IPS-18a (cell line): ENCODE data around the gene GIPR.

Source experiments
- H3K27ac ChIP-seq: one replicate; pipeline ENCODE4 v1.5.1; 2013; ENCODE audit warnings: low read length
- H3K27me3 ChIP-seq: one replicate; pipeline ENCODE4 v1.6.1; 2013; ENCODE audit warnings: mild to moderate bottlenecking, low read length; ENCODE audit not compliant: control insufficient read depth, insufficient read depth
- H3K36me3 ChIP-seq: one replicate; pipeline ENCODE4 v1.6.1; 2013; ENCODE audit warnings: low read depth, low read length; ENCODE audit not compliant: control insufficient read depth
- H3K4me1 ChIP-seq: one replicate; pipeline ENCODE4 v1.6.1; 2013; ENCODE audit warnings: low read depth, low read length; ENCODE audit not compliant: control insufficient read depth
- H3K4me3 ChIP-seq: one replicate; pipeline ENCODE4 v1.5.1; 2013; ENCODE audit warnings: low read length
- H3K9ac ChIP-seq: one replicate; pipeline ENCODE4 v1.6.1; 2013; ENCODE audit warnings: mild to moderate bottlenecking, low read length, moderate library complexity
- H3K9me3 ChIP-seq: one replicate; pipeline ENCODE4 v1.6.1; 2013; ENCODE audit warnings: low read depth, low read length; ENCODE audit not compliant: control insufficient read depth

Gene GIPR

GRCh38 chr19:45638930-45639729 is 28.9 kb upstream of the GIPR start, which contains the start of gene EML2:
Gene EML2, minus strand, starts transcription at chr19:45639397. Its CDS starts 21 bp downstream, at chr19:45639376.
- peaks cover 13% of the 10 kb centered on the region for H3K27me3 ChIP-seq
- no peaks in the 10 kb centered on the region for H3K9me3 ChIP-seq
- H3K4me1 ChIP-seq = peaks cover 11% of the 10 kb centered on the region
- peak within 1 kb of the TSS; percentile 62 for H3K4me3 ChIP-seq
- no peak within 1 kb of the TSS for H3K9ac ChIP-seq
- no peaks in the 10 kb centered on the region for H3K36me3 ChIP-seq
- H3K27ac ChIP-seq = no peak within 1 kb of the TSS

- Histone ChIP-seq H3K27me3 (peaks cover 23% of the 10 kb centered on the region), H3K27ac (no peak overlapping the region), H3K36me3 (no peaks in the 10 kb centered on the region), H3K9me3 (no peaks in the 10 kb centered on the region), H3K4me3 (peak overlapping the region; percentile 61), H3K9ac (no peak overlapping the region), H3K4me1 (peaks cover 16% of the 10 kb centered on the region)
These were observed 27.2 kb upstream of the GIPR start for GRCh38 chr19:45640849-45641273.

GRCh38 chr19:45641274-45642105 is 26.5 kb upstream of the GIPR start:
- Histone ChIP-seq H3K36me3 (no peaks in the 10 kb centered on the region), H3K27me3 (peaks cover 23% of the 10 kb centered on the region), H3K9ac (no peak overlapping the region), H3K9me3 (no peaks in the 10 kb centered on the region), H3K4me1 (peaks cover 16% of the 10 kb centered on the region), H3K4me3 (peak overlapping the region; percentile 61), H3K27ac (no peak overlapping the region)

- Histone ChIP-seq H3K4me3 (peak overlapping the region; percentile 80), H3K27ac (no peak overlapping the region), H3K36me3 (no peaks in the 10 kb centered on the region), H3K4me1 (peaks cover 10% of the 10 kb centered on the region), H3K9ac (no peak overlapping the region), H3K27me3 (peaks cover 23% of the 10 kb centered on the region), H3K9me3 (no peaks in the 10 kb centered on the region)
These were observed 24.7 kb upstream of the GIPR start for GRCh38 chr19:45643024-45643926.

GRCh38 chr19:45643927-45644771 is 23.9 kb upstream of the GIPR start:
- Histone ChIP-seq H3K9me3 (no peaks in the 10 kb centered on the region), H3K36me3 (no peaks in the 10 kb centered on the region), H3K4me1 (peaks cover 10% of the 10 kb centered on the region), H3K4me3 (peak overlapping the region; percentile 80), H3K9ac (no peak overlapping the region), H3K27me3 (peaks cover 23% of the 10 kb centered on the region), H3K27ac (no peak overlapping the region)

GRCh38 chr19:45645068-45645630 is 22.9 kb upstream of the GIPR start:
- H3K27ac ChIP-seq = no peak overlapping the region
- H3K9me3 ChIP-seq = no peaks in the 10 kb centered on the region
- H3K36me3 ChIP-seq = no peaks in the 10 kb centered on the region
- H3K27me3 ChIP-seq = peaks cover 23% of the 10 kb centered on the region
- peaks cover 10% of the 10 kb centered on the region for H3K4me1 ChIP-seq
- H3K9ac ChIP-seq = no peak overlapping the region
- H3K4me3 ChIP-seq = peak overlapping the region; percentile 63

GRCh38 chr19:45645631-45646344 is 22.2 kb upstream of the GIPR start:
- H3K27me3 ChIP-seq = peaks cover 23% of the 10 kb centered on the region
- peaks cover 10% of the 10 kb centered on the region for H3K4me1 ChIP-seq
- peak overlapping the region; percentile 63 for H3K4me3 ChIP-seq
- H3K36me3 ChIP-seq = no peaks in the 10 kb centered on the region
- no peak overlapping the region for H3K27ac ChIP-seq
- no peak overlapping the region for H3K9ac ChIP-seq
- no peaks in the 10 kb centered on the region for H3K9me3 ChIP-seq

GRCh38 chr19:45646345-45646698 is 21.7 kb upstream of the GIPR start:
- Histone ChIP-seq H3K9me3 (no peaks in the 10 kb centered on the region), H3K4me1 (peaks cover 10% of the 10 kb centered on the region), H3K4me3 (peak overlapping the region; percentile 63), H3K27ac (no peak overlapping the region), H3K9ac (no peak overlapping the region), H3K36me3 (no peaks in the 10 kb centered on the region), H3K27me3 (peaks cover 23% of the 10 kb centered on the region)

GRCh38 chr19:45650722-45651121 is 17.3 kb upstream of the GIPR start:
- no peaks in the 10 kb centered on the region for H3K36me3 ChIP-seq
- no peak overlapping the region for H3K9ac ChIP-seq
- H3K27ac ChIP-seq = no peak overlapping the region
- H3K4me1 ChIP-seq = no peaks in the 10 kb centered on the region
- H3K4me3 ChIP-seq = no peak overlapping the region
- H3K27me3 ChIP-seq = no peaks in the 10 kb centered on the region
- H3K9me3 ChIP-seq = no peaks in the 10 kb centered on the region

- H3K27me3 ChIP-seq = no peaks in the 10 kb centered on the region
- no peaks in the 10 kb centered on the region for H3K9me3 ChIP-seq
- H3K9ac ChIP-seq = no peak overlapping the region
- H3K4me3 ChIP-seq = no peak overlapping the region
- H3K36me3 ChIP-seq = no peaks in the 10 kb centered on the region
- H3K27ac ChIP-seq = no peak overlapping the region
- H3K4me1 ChIP-seq = no peaks in the 10 kb centered on the region
These were observed 14.4 kb upstream of the GIPR start for GRCh38 chr19:45653634-45654033.
